ENCODE measurements around the gene CPNE2. TPM values are rescaled to one million over a fixed set of nuclear protein-coding genes. Genes with fewer than 3 reads are reported as not detected.
"Not testable (repeated sequence)": the region's sequence is repeated elsewhere in the genome, so short reads cannot be mapped to it uniquely, and the experiment has no call there.

The CPNE2 gene
- total RNA-seq, 5 donors from 2014 or later (not counting 1 experiment from before 2014, with no cell fraction given) = 5.5 to 9.3 (median 6.1) TPM

GRCh38 chr16:57096793-57097192 lies 4.4 kb downstream of the CPNE2 start:
- Mint-ChIP-seq H3K4me3 (no peak overlapping the region), H3K27ac (no peak overlapping the region), H3K4me1 (peaks cover under 1 to 15% (median 6%) of the 10 kb centered on the region in 3 donors), H3K36me3 (no peaks in the 10 kb centered on the region), H3K9me3 (no peaks in the 10 kb centered on the region), H3K27me3 (peaks cover 0 to 7% of the 10 kb centered on the region in 2 donors)
- DNase-seq = no peak
- WGBS (ENCODE audit: insufficient coverage) = 90% methylated on average over 1 of the region's 2 CpGs
- H3K27me3 ChIP-seq (replicated peaks in 1 of 2; ENCODE audit: control insufficient read depth in 2 of 2, extremely low read depth in 1 of 2, insufficient read depth in 2 of 2, low read length in 1 of 2) = peaks cover 0 to 23% of the 10 kb centered on the region in 2 experiments
- ATAC-seq (replicated peaks in 1 of 4) = no peak
- ChIA-PET CTCF (interaction anchor here in 1 of 2 donors (1.3 kb wide), 1 partner anchor 13 kb away, joined by 3 read pairs; no protein-coding TSS in a partner anchor), POLR2A (interaction anchor here in 1 of 2 donors (0.6 kb wide), 1 partner anchor 32 kb away, joined by 3 read pairs; no protein-coding TSS in a partner anchor)
- no peak overlapping the region for H3K27ac ChIP-seq (ENCODE audit: low read length)
- no peaks in the 10 kb centered on the region for H3K9me3 ChIP-seq
- H3K4me1 ChIP-seq (ENCODE audit: control insufficient read depth in 1 of 2, extremely low read depth in 1 of 2, insufficient read depth in 2 of 2, low read length in 2 of 2) = peaks cover 2 to 18% of the 10 kb centered on the region in 2 experiments
- no peak overlapping the region for H3K4me3 ChIP-seq (ENCODE audit: control insufficient read depth in 1 of 2, extremely low read depth in 1 of 2, low read length in 1 of 2)
- no peaks in the 10 kb centered on the region for H3K36me3 ChIP-seq (ENCODE audit: control insufficient read depth in 2 of 2, extremely low read depth in 1 of 2, insufficient read depth in 1 of 2, low read length in 1 of 2)

- Histone ChIP-seq H3K27ac (ENCODE audit: low read length) (no peak overlapping the region), H3K9me3 (no peaks in the 10 kb centered on the region), H3K4me1 (ENCODE audit: control insufficient read depth in 1 of 2, extremely low read depth in 1 of 2, insufficient read depth in 2 of 2, low read length in 2 of 2) (peaks cover 0 to 10% of the 10 kb centered on the region in 2 experiments), H3K36me3 (ENCODE audit: control insufficient read depth in 2 of 2, extremely low read depth in 1 of 2, insufficient read depth in 1 of 2, low read length in 1 of 2) (no peaks in the 10 kb centered on the region), H3K4me3 (ENCODE audit: control insufficient read depth in 1 of 2, extremely low read depth in 1 of 2, low read length in 1 of 2) (no peak overlapping the region), H3K27me3 (replicated peaks in 1 of 2; ENCODE audit: control insufficient read depth in 2 of 2, extremely low read depth in 1 of 2, insufficient read depth in 2 of 2, low read length in 1 of 2) (peaks cover 0 to 17% of the 10 kb centered on the region in 2 experiments)
- peaks cover 0 to 14% (median 5%) of the 10 kb centered on the region in 3 donors for H3K4me1 Mint-ChIP-seq
- H3K9me3 Mint-ChIP-seq = no peaks in the 10 kb centered on the region
- no peak for DNase-seq
- H3K27ac Mint-ChIP-seq = no peak overlapping the region
- H3K36me3 Mint-ChIP-seq = no peaks in the 10 kb centered on the region
- ChIA-PET CTCF (interaction anchor here (0.5 to 1.3 kb wide), 3 partner anchors 14 to 114 kb away, joined by 3 to 6 read pairs (median 3); no protein-coding TSS in a partner anchor), POLR2A (interaction anchor here in 1 of 2 donors (0.6 kb wide), 1 partner anchor 88 kb away, joined by 5 read pairs; the partner anchor contains the start of genes PSME3IP1 and RSPRY1)
- H3K27me3 Mint-ChIP-seq = peaks cover 0 to 6% of the 10 kb centered on the region in 2 donors
- WGBS (ENCODE audit: insufficient coverage) = 76% methylated on average over 8 of the region's 14 CpGs
- ATAC-seq (replicated peaks in 1 of 4) = no peak
- H3K4me3 Mint-ChIP-seq = no peak overlapping the region
These were observed 5.9 kb downstream of the CPNE2 start for GRCh38 chr16:57098188-57098841.

- not testable (repeated sequence) for H3K27ac Mint-ChIP-seq
- CTCF ChIA-PET = interaction anchor here in 1 of 2 donors (0.9 kb wide), 1 partner anchor 17 kb away, joined by 3 read pairs; no protein-coding TSS in a partner anchor
- WGBS (ENCODE audit: insufficient coverage) = 64% methylated on average over 4 of the region's 6 CpGs
These were observed 7.6 kb downstream of the CPNE2 start for GRCh38 chr16:57099965-57100364.

GRCh38 chr16:57100445-57100844 lies 8.1 kb downstream of the CPNE2 start:
- CTCF ChIA-PET = interaction anchor here in 1 of 2 donors (0.6 kb wide), 1 partner anchor 493 kb away, joined by 3 read pairs; no protein-coding TSS in a partner anchor
- no peak overlapping the region for H3K27ac Mint-ChIP-seq
- ATAC-seq (replicated peaks in 1 of 4) = no peak

More at GRCh38 chr16:57099965-57100364, 7.6 kb downstream of the CPNE2 start:
- H3K36me3 ChIP-seq (ENCODE audit: control insufficient read depth in 2 of 2, extremely low read depth in 1 of 2, insufficient read depth in 1 of 2, low read length in 1 of 2); H3K9me3 Mint-ChIP-seq; H3K27me3 Mint-ChIP-seq; DNase-seq; H3K36me3 Mint-ChIP-seq; H3K4me3 Mint-ChIP-seq; H3K9me3 ChIP-seq; H3K27ac ChIP-seq (ENCODE audit: low read length); H3K4me3 ChIP-seq (ENCODE audit: control insufficient read depth in 1 of 2, extremely low read depth in 1 of 2, low read length in 1 of 2); H3K27me3 ChIP-seq (replicated peaks in 1 of 2; ENCODE audit: control insufficient read depth in 2 of 2, extremely low read depth in 1 of 2, insufficient read depth in 2 of 2, low read length in 1 of 2); H3K4me1 ChIP-seq (ENCODE audit: control insufficient read depth in 1 of 2, extremely low read depth in 1 of 2, insufficient read depth in 2 of 2, low read length in 2 of 2); ATAC-seq (replicated peaks in 1 of 4): not testable (repeated sequence)
- POLR2A ChIA-PET = interaction anchor here in 1 of 2 donors (0.5 kb wide), 2 partner anchors 15 to 116 kb away, joined by 5 to 7 read pairs; no protein-coding TSS in a partner anchor
- H3K4me1 Mint-ChIP-seq = peaks cover 7 to 16% (median 8%) of the 10 kb centered on the region in 3 donors

GRCh38 chr16:57102888-57103851 lies 10.8 kb downstream of the CPNE2 start:
- Mint-ChIP-seq H3K36me3 (no peaks in the 10 kb centered on the region), H3K27me3 (no peaks in the 10 kb centered on the region), H3K4me3 (no peak overlapping the region), H3K27ac (no peak overlapping the region), H3K4me1 (peaks cover 12 to 23% (median 17%) of the 10 kb centered on the region in 3 donors), H3K9me3 (no peaks in the 10 kb centered on the region)
- H3K4me3 ChIP-seq (ENCODE audit: control insufficient read depth in 1 of 2, extremely low read depth in 1 of 2, low read length in 1 of 2) = no peak overlapping the region
- H3K9me3 ChIP-seq = no peaks in the 10 kb centered on the region
- WGBS (ENCODE audit: insufficient coverage) = 89% methylated on average over 8 of the region's 16 CpGs
- H3K4me1 ChIP-seq (ENCODE audit: control insufficient read depth in 1 of 2, extremely low read depth in 1 of 2, insufficient read depth in 2 of 2, low read length in 2 of 2) = peaks cover 0 to 20% of the 10 kb centered on the region in 2 experiments
- ChIA-PET POLR2A (no interaction called here), CTCF (no interaction called here)
- DNase-seq (no peak), ATAC-seq (replicated peaks in 1 of 4) (no peak)
- H3K36me3 ChIP-seq (ENCODE audit: control insufficient read depth in 2 of 2, extremely low read depth in 1 of 2, insufficient read depth in 1 of 2, low read length in 1 of 2) = no peaks in the 10 kb centered on the region
- H3K27me3 ChIP-seq (replicated peaks in 1 of 2; ENCODE audit: control insufficient read depth in 2 of 2, extremely low read depth in 1 of 2, insufficient read depth in 2 of 2, low read length in 1 of 2) = no peaks in the 10 kb centered on the region
- no peak overlapping the region for H3K27ac ChIP-seq (ENCODE audit: low read length)

More at GRCh38 chr16:57100445-57100844, 8.1 kb downstream of the CPNE2 start:
- no peaks in the 10 kb centered on the region for H3K36me3 ChIP-seq (ENCODE audit: control insufficient read depth in 2 of 2, extremely low read depth in 1 of 2, insufficient read depth in 1 of 2, low read length in 1 of 2)
- POLR2A ChIA-PET = interaction anchor here in 1 of 2 donors (0.5 kb wide), 1 partner anchor 117 kb away, joined by 5 read pairs; no protein-coding TSS in a partner anchor
- H3K27me3 ChIP-seq (replicated peaks in 1 of 2; ENCODE audit: control insufficient read depth in 2 of 2, extremely low read depth in 1 of 2, insufficient read depth in 2 of 2, low read length in 1 of 2) = no peaks in the 10 kb centered on the region
- H3K4me3 ChIP-seq (ENCODE audit: control insufficient read depth in 1 of 2, extremely low read depth in 1 of 2, low read length in 1 of 2) = no peak overlapping the region
- 100% methylated on average over 1 of the region's 1 CpG for WGBS (ENCODE audit: insufficient coverage)
- peaks cover 0 to 10% of the 10 kb centered on the region in 2 experiments for H3K4me1 ChIP-seq (ENCODE audit: control insufficient read depth in 1 of 2, extremely low read depth in 1 of 2, insufficient read depth in 2 of 2, low read length in 2 of 2)
- no peaks in the 10 kb centered on the region for H3K9me3 Mint-ChIP-seq
- H3K9me3 ChIP-seq = no peaks in the 10 kb centered on the region
- H3K27ac ChIP-seq (ENCODE audit: low read length) = no peak overlapping the region
- H3K4me3 Mint-ChIP-seq = no peak overlapping the region
- H3K36me3 Mint-ChIP-seq = no peaks in the 10 kb centered on the region
- peaks cover 10 to 19% (median 11%) of the 10 kb centered on the region in 3 donors for H3K4me1 Mint-ChIP-seq
- no peaks in the 10 kb centered on the region for H3K27me3 Mint-ChIP-seq
- no peak for DNase-seq

GRCh38 chr16:57104706-57105105 lies 12.3 kb downstream of the CPNE2 start:
- H3K4me1 ChIP-seq (ENCODE audit: control insufficient read depth in 1 of 2, extremely low read depth in 1 of 2, insufficient read depth in 2 of 2, low read length in 2 of 2) = peaks cover 0 to 20% of the 10 kb centered on the region in 2 experiments
- H3K27ac ChIP-seq (ENCODE audit: low read length) = no peak overlapping the region
- Mint-ChIP-seq H3K9me3 (no peaks in the 10 kb centered on the region), H3K36me3 (no peaks in the 10 kb centered on the region), H3K27me3 (no peaks in the 10 kb centered on the region), H3K4me1 (peaks cover 12 to 23% (median 17%) of the 10 kb centered on the region in 3 donors), H3K4me3 (no peak overlapping the region), H3K27ac (no peak overlapping the region)
- ChIA-PET POLR2A (no interaction called here), CTCF (no interaction called here)
- no peaks in the 10 kb centered on the region for H3K9me3 ChIP-seq
- no peak for DNase-seq
- H3K36me3 ChIP-seq (ENCODE audit: control insufficient read depth in 2 of 2, extremely low read depth in 1 of 2, insufficient read depth in 1 of 2, low read length in 1 of 2) = no peaks in the 10 kb centered on the region
- WGBS (ENCODE audit: insufficient coverage) = 50% methylated on average over 3 of the region's 3 CpGs
- no peaks in the 10 kb centered on the region for H3K27me3 ChIP-seq (replicated peaks in 1 of 2; ENCODE audit: control insufficient read depth in 2 of 2, extremely low read depth in 1 of 2, insufficient read depth in 2 of 2, low read length in 1 of 2)
- no peak overlapping the region for H3K4me3 ChIP-seq (ENCODE audit: control insufficient read depth in 1 of 2, extremely low read depth in 1 of 2, low read length in 1 of 2)
- no peak for ATAC-seq (replicated peaks in 1 of 4)

All from T-cell (primary cell).